Measurements from ENCODE around the gene RTN4RL1.

- no peak for TF ChIP-seq CTCF (IDR thresholded peaks at IDR 0.05)
- no peak for TF ChIP-seq POLR2A (IDR thresholded peaks at IDR 0.05)
These were observed 118.5 kb downstream of the RTN4RL1 start for GRCh38 chr17:1906662-1907101.
